HG03439 (cell line): ENCODE measurements around the gene NDUFB6.
"Not testable (repeated sequence)": the region's sequence is repeated elsewhere in the genome, so short reads cannot be mapped to it uniquely, and the experiment has no call there.

ENCODE experiments used
- ATAC-seq: cut with Tn5 transposase; IDR thresholded peaks from one replicate; pipeline ENCODE4 v1.9.1; 2021; ENCODE audit warnings: mild to moderate bottlenecking, moderate library complexity; ENCODE audit not compliant: unreplicated experiment

The NDUFB6 gene

DNA sequence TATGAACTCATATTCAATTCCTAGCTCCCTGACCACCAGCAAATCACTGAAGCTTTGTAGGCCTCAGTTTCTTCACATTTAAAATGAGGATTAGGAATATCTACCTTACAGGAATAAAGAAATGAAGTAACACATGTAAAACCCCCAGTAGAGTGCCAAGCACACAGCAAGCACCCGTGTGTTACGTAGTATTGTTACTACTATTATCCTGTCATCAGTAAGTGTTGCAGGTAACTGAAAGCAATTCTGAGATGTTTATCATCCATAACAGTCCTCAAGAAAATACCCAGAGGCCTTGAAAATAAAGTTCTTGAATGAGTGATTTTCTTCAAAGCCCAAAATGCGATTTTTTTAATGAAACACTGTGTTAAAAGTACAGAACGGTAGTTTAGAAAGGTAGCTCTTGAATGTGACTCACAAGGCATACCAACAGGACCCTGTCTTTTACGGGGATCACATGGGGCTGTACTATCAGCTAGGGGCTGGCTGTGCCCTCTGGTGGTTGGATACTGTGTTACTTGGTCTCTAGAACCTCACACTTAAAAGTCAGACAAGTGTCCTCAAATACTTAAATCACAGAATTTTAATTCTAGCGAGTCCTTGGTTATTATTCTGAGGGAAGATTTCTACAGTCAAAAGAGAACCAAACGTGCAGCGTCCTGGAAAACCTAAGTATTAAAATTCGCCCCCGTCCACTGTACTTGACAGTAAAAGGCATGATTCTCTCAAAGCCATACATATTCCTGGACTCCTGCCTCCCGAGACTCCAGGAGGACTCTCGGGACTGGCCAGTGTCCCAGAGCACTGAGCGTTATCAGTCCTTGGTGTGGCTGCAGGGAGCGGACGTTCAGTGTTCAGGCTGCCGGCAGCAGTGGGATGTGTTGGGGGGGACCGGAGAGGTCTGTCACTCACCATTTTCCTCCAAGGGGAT lies 725 bp downstream of the NDUFB6 start:
- peak; percentile 87 for ATAC-seq

DNA sequence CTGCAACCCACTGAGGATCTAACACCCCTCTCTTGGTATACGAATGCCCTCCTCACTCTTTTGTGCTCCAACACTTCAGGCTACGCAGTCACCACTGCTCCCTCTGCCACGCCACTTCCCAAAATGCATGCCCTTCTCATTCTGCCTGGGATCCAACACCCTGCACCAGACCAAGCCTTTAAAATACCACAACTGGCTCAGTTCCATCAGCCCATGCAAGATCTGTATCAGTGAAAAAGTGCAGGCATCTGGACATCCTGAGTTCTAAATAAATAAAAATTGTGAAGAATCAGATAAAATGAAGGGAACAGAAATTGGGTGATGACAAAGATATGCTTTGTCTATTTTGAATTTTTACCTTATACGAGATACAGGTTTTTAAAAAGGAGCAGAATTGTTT lies 2.7 kb downstream of the NDUFB6 start:
- ATAC-seq: no peak

- ATAC-seq: no peak
These were observed 6.2 kb downstream of the NDUFB6 start for GRCh38 chr9:32566770-32567169.

- no peak for ATAC-seq
These were observed 7.0 kb downstream of the NDUFB6 start for GRCh38 chr9:32565967-32566366.

GRCh38 chr9:32558408-32558934 lies 14.5 kb downstream of the NDUFB6 start:
- ATAC-seq: no peak

GRCh38 chr9:32554591-32554990 lies 18.4 kb downstream of the NDUFB6 start:
- ATAC-seq: no peak

DNA sequence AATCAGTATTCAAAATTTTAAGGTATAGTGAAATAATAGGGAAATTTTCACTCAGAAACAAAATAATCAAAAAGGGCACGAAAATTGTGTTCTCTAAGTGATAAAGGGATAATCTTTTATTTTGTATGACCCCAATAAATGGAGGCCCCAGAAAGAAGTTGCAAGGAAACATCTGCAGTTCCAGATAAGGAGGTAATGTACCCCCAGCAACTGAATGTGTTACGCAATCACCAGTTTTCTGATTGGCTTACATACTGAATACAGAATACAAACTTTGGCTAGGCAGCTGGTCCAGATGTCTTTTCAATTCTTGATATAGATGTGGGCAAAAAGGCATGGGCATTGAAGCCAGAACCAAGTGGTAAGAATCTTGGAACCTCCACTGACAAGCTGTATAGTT lies 18.9 kb downstream of the NDUFB6 start:
- no peak for ATAC-seq

GRCh38 chr9:32552172-32552872 lies 20.6 kb downstream of the NDUFB6 start, which contains the start of the genes SMIM27 and TOPORS:
Gene SMIM27 (plus strand): TSS chr9:32552327. CDS start chr9:32552435, 108 bp downstream.
Gene TOPORS (minus strand): TSS chr9:32552586. CDS start chr9:32552436, 150 bp downstream.
- ATAC-seq: peak; percentile 62

- ATAC-seq: peak; percentile 10
These were observed 21.5 kb downstream of the NDUFB6 start for GRCh38 chr9:32551276-32552051.

DNA sequence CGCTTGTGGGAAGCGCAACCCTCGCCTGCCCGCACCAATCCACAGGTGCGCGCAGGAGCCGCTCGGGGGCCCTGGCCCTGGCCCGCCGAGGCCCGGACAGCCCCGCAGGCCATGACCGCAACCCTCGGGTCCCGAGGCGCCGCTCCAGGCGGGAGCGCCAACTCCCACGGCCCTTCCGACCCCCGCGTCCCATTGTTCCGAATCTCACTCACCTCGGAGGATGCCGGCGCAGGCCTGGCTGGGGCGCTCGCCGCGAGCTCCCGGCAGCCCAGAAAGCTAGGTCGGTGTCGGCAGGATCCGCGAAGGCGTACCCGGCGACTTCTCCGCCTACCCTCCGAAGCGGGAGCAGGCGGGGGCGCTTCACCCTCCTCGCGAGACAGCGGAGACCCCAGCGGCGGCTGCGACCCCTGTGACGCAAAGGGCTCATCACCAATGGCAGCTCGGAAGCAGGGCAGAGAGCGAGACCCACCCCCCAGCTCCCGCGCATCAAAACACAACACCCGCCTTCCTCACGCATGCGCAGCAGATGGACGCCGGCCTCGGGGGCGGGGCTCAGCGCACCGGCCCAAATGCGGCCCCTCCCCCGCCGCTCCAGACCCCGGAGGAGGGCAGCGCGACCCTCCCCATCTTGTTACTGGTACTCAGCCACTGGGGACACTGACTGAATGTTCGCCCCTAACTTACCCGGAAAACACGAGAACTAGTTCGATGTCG lies 22.2 kb downstream of the NDUFB6 start:
- peak; percentile 69 for ATAC-seq

DNA sequence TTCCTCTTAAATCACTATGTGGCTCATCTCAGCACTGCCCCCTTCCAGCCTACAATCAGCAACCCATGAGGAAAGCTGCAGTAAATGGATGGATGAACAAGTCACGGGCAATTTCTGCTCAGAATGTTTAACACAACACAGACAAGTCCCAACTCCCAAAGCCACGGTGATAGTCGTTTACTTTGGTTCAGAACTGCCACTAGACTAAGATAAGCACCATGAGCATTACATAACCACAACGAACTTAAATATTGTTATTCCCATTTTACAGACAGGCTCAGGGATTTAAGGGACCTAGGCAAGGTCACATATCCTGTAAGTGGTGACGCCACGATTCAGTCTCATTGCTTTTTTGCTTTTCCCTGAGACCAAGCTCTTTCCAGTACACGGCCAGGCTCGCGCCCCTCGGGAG lies 22.8 kb downstream of the NDUFB6 start:
- ATAC-seq: no peak

DNA sequence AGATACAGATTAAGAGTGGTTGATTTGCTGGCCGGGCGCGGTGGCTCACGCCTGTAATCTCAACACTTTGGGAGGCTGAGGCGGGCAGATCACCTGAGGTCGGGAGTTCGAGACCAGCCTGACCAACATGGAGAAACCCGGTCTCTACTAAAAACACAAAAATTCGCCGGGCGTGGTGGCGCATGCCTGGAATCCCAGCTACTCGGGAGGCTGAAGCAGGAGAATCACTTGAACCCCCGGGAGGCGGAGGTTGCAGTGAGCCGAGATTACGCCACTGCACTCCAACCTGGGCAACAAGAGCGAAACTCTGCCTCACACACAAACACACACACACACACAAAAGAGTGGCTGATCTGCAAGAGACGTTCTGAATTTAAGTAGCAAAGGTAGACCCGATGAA lies 24.7 kb downstream of the NDUFB6 start:
- not testable (repeated sequence) for ATAC-seq

DNA sequence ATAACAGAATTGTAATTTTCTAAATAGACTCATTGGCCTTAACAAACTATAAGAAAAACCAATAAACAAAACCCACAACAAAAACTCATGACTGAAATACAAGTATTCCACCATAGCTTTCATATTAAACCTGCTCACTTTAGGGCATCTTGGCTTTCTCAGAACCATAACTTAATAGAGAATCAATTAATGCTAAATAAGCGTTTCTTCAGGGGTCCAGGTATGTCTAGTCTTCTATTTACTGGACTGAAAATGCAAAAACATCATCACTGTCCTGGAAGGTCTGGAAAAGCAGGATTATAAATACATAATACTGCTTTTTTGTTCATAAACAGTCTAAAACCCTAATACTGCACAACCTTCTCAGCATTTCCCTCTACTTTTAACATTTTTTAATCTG lies 27.1 kb downstream of the NDUFB6 start:
- no peak for ATAC-seq

DNA sequence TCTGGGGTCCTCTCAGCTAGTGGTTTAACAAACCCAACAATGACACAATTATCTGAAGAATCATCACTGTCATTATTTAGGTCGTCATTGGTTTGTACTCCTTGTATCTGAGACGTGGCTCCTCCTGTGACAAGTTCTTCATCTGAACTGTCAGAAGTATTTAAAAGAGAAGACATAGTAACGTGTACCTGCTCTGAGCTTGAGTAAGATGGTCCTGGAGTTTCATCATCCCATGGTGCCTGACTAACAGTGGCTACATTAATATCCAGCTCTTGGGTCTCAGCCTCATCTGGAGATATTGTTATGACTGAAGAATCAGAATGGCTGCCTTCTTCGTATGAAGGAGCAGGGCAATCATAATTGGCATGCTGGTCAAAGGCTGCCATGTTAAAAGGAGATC lies 29.9 kb downstream of the NDUFB6 start:
- no peak for ATAC-seq

DNA sequence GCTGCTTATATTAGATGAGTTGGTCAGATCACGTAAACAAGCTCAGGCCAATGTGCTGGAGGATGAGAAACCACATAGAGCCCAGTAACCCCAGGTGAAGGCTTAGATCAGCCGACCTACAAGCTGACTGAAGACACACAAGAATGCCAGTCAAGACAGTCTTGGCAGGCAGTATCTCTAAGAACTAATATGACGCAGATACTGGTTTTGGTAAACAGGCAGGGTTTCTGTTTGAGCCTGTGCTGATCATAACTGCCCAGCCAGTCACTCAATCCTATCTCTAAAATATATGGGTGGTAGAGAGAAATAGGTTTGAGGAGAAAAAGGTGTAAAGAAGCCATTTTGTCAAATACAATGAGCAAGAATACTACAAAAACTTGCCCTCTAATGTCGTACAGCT lies 39.1 kb downstream of the NDUFB6 start:
- ATAC-seq: no peak

DNA sequence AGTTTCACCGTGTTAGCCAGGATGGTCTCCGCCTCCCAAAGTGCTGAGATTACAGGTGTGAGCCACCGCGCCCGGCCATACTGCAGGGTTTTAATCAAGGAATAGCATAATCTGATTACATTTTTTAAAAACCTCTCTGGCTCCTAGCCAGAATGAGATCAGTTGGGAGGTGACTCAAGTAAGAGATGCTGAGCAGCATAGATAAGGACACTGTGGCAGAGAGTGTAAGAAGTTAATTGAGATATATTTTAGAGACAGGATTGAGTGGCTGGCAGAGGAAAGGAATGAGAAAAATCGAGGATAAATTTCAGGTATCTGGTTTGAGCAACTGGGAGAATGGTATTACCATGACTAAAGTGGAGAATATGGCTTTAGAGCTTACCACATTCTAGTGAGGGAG lies 39.6 kb downstream of the NDUFB6 start:
- ATAC-seq: no peak

GRCh38 chr9:32526707-32527048 lies 46.3 kb downstream of the NDUFB6 start:
- no peak for ATAC-seq

DNA sequence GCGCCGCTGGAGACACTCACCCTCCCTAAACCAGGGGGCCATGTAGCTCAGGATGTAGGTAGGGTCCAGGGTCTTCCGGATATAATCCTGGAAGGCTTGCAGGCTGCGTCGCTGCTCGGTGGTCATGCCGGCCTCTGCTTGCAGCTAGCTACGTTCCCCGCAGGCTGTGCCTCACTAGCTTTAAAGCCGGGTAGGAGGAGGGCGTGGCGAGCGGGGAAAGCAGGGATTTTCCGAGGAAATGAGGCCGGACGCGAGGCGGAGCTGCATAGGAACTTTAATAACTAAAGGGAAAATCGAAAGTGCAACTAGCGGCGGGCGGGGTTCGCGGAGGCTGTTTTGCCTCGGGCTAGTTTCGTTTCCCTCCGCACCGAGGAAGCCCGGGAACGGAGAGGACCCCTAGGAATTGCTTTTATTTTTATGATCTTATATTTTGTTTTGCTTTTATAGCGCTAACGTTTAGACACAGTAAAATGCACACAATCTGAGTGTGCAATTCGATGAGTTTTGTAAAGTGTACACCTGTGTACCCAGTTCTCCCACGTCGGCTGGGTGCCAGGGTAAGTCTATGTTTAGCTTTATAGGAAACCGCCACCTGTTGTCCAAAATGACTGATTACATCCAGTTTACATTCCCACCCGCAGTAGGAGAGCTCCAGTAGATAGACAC lies 46.8 kb downstream of the NDUFB6 start, which contains the start of gene RIGI:
RIGI (minus strand) TSS at position 156 of the 666 bp plus-strand sequence; CDS start at position 126, 30 bp downstream.
- ATAC-seq: peak; percentile 63

DNA sequence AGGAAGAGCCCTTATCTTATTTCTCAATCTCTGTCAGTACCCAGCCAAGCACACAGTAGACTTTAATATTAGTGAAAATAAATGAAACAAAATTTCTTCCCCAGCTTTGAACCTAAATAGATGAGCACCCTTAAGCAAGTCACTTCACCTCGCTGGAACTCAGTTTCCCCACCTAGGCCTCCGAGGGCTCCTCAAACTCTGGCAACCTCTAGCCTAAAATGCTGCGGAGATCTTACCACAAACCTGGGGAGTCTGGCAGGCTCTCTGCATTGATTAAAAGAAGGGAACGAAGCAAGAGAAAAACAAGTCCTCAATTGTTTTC lies 47.3 kb downstream of the NDUFB6 start:
- no peak for ATAC-seq
